ENCODE data around the gene RALBP1.

Gene RALBP1

DNA sequence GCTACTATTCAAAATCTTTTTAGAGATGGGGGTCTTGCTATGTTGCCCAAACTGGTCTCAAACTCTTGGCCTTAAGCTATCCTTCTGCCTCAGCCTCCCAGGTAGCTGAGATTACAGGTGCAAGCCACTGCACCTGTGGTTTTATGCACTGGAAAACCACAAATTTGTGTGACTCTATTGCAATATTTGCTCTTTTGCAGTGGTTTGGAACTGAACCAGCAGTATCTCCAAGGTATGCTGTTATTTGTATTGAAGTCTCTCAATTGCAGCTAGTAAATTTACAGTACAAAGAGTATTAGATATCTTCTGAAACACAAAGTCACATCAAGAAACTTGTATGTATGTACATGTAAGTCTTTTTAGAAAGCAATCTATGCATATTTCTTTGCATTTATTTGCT is 92.9 kb downstream of the RALBP1 start:
- Mint-ChIP-seq H3K9me3 (no peaks in the 10 kb centered on the region), H3K27me3 (ENCODE audit: low read depth) (no peaks in the 10 kb centered on the region), H3K36me3 (ENCODE audit: low read depth) (peaks cover 65% of the 10 kb centered on the region), H3K4me1 (no peaks in the 10 kb centered on the region), H3K27ac (no peak overlapping the region), H3K4me3 (no peak overlapping the region)
- TF ChIP-seq, protein P1, sequence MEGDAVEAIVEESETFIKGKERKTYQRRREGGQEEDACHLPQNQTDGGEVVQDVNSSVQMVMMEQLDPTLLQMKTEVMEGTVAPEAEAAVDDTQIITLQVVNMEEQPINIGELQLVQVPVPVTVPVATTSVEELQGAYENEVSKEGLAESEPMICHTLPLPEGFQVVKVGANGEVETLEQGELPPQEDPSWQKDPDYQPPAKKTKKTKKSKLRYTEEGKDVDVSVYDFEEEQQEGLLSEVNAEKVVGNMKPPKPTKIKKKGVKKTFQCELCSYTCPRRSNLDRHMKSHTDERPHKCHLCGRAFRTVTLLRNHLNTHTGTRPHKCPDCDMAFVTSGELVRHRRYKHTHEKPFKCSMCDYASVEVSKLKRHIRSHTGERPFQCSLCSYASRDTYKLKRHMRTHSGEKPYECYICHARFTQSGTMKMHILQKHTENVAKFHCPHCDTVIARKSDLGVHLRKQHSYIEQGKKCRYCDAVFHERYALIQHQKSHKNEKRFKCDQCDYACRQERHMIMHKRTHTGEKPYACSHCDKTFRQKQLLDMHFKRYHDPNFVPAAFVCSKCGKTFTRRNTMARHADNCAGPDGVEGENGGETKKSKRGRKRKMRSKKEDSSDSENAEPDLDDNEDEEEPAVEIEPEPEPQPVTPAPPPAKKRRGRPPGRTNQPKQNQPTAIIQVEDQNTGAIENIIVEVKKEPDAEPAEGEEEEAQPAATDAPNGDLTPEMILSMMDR (IDR thresholded peaks at IDR 0.05; ENCODE audit: unreplicated experiment in 3 of 3) = no peak

DNA sequence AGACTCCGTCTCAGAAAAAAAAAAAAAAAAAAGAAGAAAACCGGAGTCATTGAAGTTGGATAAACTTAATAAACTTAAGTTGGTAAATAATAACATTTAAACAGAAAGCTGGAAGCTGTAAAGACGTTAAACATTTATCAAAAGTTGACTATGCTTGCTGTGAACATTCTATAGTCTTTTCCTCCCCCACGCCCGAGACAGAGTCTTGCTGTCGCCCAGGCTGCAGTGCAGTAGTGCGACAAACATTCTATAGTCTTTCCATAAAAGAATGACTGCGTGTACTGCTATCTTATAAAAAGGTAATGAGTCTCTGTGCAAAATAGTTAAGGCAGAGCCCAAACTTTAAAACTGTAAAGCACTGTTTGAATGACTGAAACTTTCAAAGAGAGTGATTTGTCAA is 93.9 kb downstream of the RALBP1 start:
- H3K27me3 Mint-ChIP-seq (ENCODE audit: low read depth) = no peaks in the 10 kb centered on the region
- no peak overlapping the region for H3K27ac Mint-ChIP-seq
- no peaks in the 10 kb centered on the region for H3K4me1 Mint-ChIP-seq
- TF ChIP-seq, protein P1 (IDR thresholded peaks at IDR 0.05; ENCODE audit: unreplicated experiment in 3 of 3) = no peak
- H3K36me3 Mint-ChIP-seq (ENCODE audit: low read depth) = peaks cover 55% of the 10 kb centered on the region
- H3K9me3 Mint-ChIP-seq = no peaks in the 10 kb centered on the region
- no peak overlapping the region for H3K4me3 Mint-ChIP-seq

DNA sequence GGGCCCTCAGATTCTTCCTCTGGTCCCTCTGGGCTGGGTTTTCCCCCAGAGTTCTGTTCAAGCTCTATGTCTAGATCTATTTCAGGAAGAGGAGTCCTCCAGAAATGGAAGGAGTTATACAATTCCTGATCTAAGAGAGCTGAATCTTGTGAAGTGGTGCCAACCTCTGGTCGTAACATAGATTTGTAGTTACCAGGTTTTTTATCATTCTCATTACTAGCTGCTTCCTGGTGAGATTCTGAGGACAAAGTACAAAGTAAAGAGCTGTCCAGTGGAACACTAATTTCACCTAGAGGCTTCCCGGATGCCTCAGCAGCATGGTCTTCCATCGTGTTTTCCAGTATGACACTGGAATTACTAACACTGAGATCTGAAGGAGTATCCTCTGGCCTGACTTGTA is 94.9 kb downstream of the RALBP1 start:
- TF ChIP-seq, protein P1 (IDR thresholded peaks at IDR 0.05; ENCODE audit: unreplicated experiment in 3 of 3) = no peak
- H3K9me3 Mint-ChIP-seq = no peaks in the 10 kb centered on the region
- no peak overlapping the region for H3K4me3 Mint-ChIP-seq
- H3K4me1 Mint-ChIP-seq = no peaks in the 10 kb centered on the region
- peak overlapping the region; percentile 54 to 74 (median 70) for H3K27ac Mint-ChIP-seq
- H3K36me3 Mint-ChIP-seq (ENCODE audit: low read depth) = peaks cover 54% of the 10 kb centered on the region
- H3K27me3 Mint-ChIP-seq (ENCODE audit: low read depth) = no peaks in the 10 kb centered on the region

DNA sequence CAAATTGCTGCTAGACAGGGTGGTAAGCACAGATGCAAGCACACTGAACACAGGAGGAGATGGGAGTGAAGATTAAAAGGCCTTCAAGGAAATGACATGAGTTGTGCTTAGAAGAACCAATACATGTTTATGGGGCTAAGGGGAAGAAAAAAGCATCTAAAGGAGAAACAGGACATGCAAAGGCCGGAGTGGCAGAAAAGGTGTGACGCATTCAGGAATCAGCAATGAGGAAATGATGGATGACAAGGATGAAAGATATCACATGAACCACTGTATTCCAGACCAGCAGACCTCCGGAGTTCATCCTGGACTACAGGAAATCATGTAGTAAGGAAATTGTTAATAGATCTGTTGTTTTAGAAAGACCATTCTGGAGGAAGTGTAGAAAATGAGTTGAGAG is 96.2 kb downstream of the RALBP1 start:
- Mint-ChIP-seq H3K27ac (no peak overlapping the region), H3K4me1 (peaks cover 8% of the 10 kb centered on the region), H3K27me3 (ENCODE audit: low read depth) (no peaks in the 10 kb centered on the region), H3K9me3 (no peaks in the 10 kb centered on the region), H3K36me3 (ENCODE audit: low read depth) (peaks cover 55% of the 10 kb centered on the region), H3K4me3 (no peak overlapping the region)
- TF ChIP-seq, protein P1 (IDR thresholded peaks at IDR 0.05; ENCODE audit: unreplicated experiment in 3 of 3) = no peak

DNA sequence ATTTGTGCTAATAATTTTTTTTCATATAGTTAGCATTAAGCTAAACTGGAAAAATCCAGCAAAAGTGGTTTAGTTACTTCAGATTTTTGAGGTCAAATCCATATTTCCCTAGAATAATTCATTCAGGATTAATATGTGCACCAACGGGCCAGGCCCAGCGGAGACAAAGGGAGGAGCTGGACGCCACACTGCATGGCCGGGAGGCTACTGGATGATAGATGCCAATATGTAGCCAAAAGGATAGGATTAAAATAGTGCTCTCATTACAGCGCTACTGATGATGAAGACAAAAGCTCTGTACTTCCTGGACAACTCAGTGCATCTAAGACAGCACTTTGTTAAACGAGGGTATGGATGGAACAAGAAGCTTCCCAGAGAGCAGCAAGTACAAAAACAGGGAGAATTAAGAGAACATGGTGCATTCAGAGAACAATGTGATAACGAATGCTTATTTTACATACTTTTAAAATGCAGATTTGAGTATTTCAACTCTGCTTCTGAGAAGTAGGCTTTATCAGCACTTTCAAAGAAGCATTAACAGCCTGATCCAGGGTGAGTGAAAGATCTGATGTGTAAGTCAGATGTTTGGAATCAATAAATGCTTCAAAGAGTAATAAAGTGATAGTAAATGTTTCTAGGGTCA is 99.3 kb downstream of the RALBP1 start:
- no peak overlapping the region for H3K27ac Mint-ChIP-seq
- TF ChIP-seq, protein P1 (IDR thresholded peaks at IDR 0.05; ENCODE audit: unreplicated experiment in 3 of 3) = no peak
- peaks cover 8% of the 10 kb centered on the region for H3K4me1 Mint-ChIP-seq
- H3K4me3 Mint-ChIP-seq = no peak overlapping the region
- H3K36me3 Mint-ChIP-seq (ENCODE audit: low read depth) = peaks cover 48% of the 10 kb centered on the region
- no peaks in the 10 kb centered on the region for H3K27me3 Mint-ChIP-seq (ENCODE audit: low read depth)
- H3K9me3 Mint-ChIP-seq = no peaks in the 10 kb centered on the region

DNA sequence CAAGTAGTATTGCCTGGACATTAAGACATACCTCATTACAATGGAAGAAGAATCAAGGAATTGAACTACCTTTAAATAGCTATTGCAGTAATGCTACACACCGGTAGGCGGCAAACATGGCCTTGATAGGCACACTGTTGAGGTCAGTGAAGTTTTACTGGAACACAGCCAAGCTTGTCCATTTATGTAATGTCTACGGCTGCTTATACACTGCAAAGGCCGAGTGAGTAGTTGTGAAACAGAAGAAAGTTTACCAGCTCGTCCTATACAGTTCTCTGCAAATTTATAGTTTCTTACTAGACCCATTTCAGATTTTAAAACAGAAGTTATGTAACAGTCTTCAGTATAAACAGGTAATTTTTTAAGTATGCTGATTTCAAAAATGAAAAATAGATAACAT is 100.2 kb downstream of the RALBP1 start:
- Mint-ChIP-seq H3K4me3 (no peak overlapping the region), H3K9me3 (no peaks in the 10 kb centered on the region), H3K27me3 (ENCODE audit: low read depth) (no peaks in the 10 kb centered on the region), H3K4me1 (peaks cover 8% of the 10 kb centered on the region), H3K36me3 (ENCODE audit: low read depth) (peaks cover 48% of the 10 kb centered on the region), H3K27ac (no peak overlapping the region)
- TF ChIP-seq, protein P1 (IDR thresholded peaks at IDR 0.05; ENCODE audit: unreplicated experiment in 3 of 3) = peak; percentile 78 to 91 (median 89)

Measured in nephron (organoid).